Mesothelial cell of epicardium (in vitro differentiated cells): ENCODE measurements around the gene FUCA1. TPM values are rescaled to one million over a fixed set of nuclear protein-coding genes. Genes with fewer than 3 reads are reported as not detected.
A peak's percentile ranks its signal among the peaks of the same experiment; 100 is the strongest.
"Not testable (repeated sequence)": the region's sequence is repeated elsewhere in the genome, so short reads cannot be mapped to it uniquely, and the experiment has no call there.

Source experiments
- DNase-seq, 2 experiments: peaks; one replicate each; pipeline ENCODE4 v3.0.0; 2021; ENCODE audit warnings: low spot score in 2 of 2; ENCODE audit not compliant: unreplicated experiment in 2 of 2
- H3K27ac Mint-ChIP-seq: 2 replicates; pipeline ENCODE4 v1.8.0; 2021; ENCODE audit warnings: mixed read lengths
- H3K27me3 Mint-ChIP-seq: 2 replicates; pipeline ENCODE4 v1.8.0; 2021; ENCODE audit warnings: low read depth, mixed read lengths
- H3K36me3 Mint-ChIP-seq: 2 replicates; pipeline ENCODE4 v1.8.0; 2021; ENCODE audit warnings: mixed read lengths
- H3K4me1 Mint-ChIP-seq: 2 replicates; pipeline ENCODE4 v1.8.0; 2021; ENCODE audit warnings: mixed read lengths
- H3K4me3 Mint-ChIP-seq: 2 replicates; pipeline ENCODE4 v1.8.0; 2021; ENCODE audit warnings: mild to moderate bottlenecking, moderate library complexity, mixed read lengths
- H3K9me3 Mint-ChIP-seq: 2 replicates; pipeline ENCODE4 v1.8.0; 2021; ENCODE audit warnings: mixed read lengths
- total RNA-seq: library from RNA; stranded (reverse); gene quantifications from 3 replicates; pipeline ENCODE4 v1.2.1, GENCODE V29; 2021
- TF ChIP-seq, protein P1 (sequence below): fragments of 200-600 bp; sonication (generic); IDR thresholded peaks from one replicate; pipeline ENCODE4 v1.5.0; 2021; ENCODE audit warnings: antibody characterized with exemption; ENCODE audit not compliant: unreplicated experiment

The FUCA1 gene
- total RNA-seq, 1 donor from 2014 or later, result 21.3 TPM

DNA sequence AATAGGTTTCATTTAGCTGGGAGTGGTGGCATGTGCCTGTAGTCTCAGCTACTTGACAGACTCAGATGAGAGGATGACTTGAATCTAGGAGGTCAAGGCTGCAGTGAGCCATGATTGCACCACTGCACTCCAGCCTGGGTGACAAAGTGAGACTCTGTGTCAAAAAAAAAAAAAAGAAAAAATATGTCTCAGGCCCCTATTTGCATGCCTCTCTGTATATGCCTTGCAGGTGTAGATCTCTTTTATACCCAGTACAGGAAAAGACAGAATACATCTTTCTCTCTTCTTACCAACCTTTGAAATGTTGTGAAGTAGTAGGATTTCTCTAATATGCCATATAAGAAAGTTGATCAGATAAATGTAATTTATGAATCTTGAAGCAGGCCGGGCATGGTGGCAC is 38.6 kb upstream of the FUCA1 start:
- TF ChIP-seq, protein P1, sequence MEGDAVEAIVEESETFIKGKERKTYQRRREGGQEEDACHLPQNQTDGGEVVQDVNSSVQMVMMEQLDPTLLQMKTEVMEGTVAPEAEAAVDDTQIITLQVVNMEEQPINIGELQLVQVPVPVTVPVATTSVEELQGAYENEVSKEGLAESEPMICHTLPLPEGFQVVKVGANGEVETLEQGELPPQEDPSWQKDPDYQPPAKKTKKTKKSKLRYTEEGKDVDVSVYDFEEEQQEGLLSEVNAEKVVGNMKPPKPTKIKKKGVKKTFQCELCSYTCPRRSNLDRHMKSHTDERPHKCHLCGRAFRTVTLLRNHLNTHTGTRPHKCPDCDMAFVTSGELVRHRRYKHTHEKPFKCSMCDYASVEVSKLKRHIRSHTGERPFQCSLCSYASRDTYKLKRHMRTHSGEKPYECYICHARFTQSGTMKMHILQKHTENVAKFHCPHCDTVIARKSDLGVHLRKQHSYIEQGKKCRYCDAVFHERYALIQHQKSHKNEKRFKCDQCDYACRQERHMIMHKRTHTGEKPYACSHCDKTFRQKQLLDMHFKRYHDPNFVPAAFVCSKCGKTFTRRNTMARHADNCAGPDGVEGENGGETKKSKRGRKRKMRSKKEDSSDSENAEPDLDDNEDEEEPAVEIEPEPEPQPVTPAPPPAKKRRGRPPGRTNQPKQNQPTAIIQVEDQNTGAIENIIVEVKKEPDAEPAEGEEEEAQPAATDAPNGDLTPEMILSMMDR, result no peak
- H3K4me1 Mint-ChIP-seq, result peaks cover 5% of the 10 kb centered on the region
- peaks cover 40% of the 10 kb centered on the region for H3K27me3 Mint-ChIP-seq
- H3K9me3 Mint-ChIP-seq, result no peaks in the 10 kb centered on the region
- DNase-seq, result no peak
- H3K4me3 Mint-ChIP-seq, result no peak overlapping the region
- no peak overlapping the region for H3K27ac Mint-ChIP-seq
- no peaks in the 10 kb centered on the region for H3K36me3 Mint-ChIP-seq

DNA sequence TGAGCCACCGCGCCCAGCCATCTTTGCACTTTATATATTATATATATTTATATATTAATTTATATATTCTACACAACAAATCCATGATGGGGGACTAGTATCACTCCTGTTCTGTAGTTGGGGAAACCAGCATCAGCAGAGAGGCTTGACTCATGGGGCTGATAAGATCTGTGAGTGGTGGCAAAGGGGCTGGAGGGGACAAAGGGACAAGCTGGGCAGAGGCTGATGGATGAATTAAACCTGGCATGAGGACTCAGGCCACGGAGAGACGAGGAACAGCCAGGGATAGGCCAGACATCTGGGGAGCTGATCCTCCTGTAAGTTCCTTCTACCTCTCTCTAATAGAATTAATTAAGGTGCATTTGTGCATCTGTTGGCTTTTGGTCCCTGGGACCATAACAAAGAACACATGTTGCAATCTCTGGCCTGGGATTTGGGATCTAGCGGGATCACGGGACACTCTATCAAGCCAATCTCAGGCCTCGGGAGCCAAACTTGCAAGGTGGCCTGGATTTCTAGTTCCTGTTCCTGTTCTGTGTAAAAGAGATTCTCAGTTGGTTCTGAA is 37.5 kb upstream of the FUCA1 start:
- H3K9me3 Mint-ChIP-seq, result no peaks in the 10 kb centered on the region
- no peak overlapping the region for H3K27ac Mint-ChIP-seq
- TF ChIP-seq, protein P1, result no peak
- peaks cover 52% of the 10 kb centered on the region for H3K27me3 Mint-ChIP-seq
- H3K4me1 Mint-ChIP-seq, result peaks cover 5% of the 10 kb centered on the region
- DNase-seq, result no peak
- H3K36me3 Mint-ChIP-seq, result no peaks in the 10 kb centered on the region
- H3K4me3 Mint-ChIP-seq, result no peak overlapping the region

DNA sequence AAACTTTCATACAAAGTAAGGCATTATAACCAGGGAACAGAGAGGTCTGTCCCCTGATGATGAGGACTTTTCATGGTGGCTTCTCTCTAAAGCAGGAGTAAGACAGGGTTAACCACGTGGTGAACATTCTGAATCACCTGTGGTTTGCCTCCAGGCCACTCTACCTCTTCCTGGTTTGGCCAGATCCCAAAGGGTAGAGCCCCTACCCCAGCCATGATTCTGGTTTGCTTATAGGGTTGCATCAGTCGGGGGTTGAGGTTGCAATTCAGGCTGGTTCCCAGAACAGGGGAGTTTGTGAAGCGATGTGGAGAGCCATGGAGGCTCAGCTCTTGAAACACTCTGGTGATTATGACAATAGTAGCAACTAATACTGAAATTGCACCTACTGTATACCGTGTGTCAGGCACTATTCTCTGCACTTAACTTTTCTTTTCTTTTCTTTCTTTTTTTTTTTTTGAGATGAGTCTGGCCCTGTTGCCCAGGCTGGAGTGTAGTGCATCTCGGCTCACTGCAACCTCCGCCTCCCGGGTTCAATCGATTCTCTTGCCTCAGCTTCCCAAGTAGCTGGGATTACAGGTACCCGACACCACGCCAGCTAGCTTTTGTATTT is 36.8 kb upstream of the FUCA1 start:
- H3K4me3 Mint-ChIP-seq, result no peak overlapping the region
- H3K27me3 Mint-ChIP-seq, result peaks cover 59% of the 10 kb centered on the region
- peaks cover 5% of the 10 kb centered on the region for H3K4me1 Mint-ChIP-seq
- DNase-seq, result no peak
- TF ChIP-seq, protein P1, result no peak
- no peak overlapping the region for H3K27ac Mint-ChIP-seq
- H3K9me3 Mint-ChIP-seq, result no peaks in the 10 kb centered on the region
- no peaks in the 10 kb centered on the region for H3K36me3 Mint-ChIP-seq

DNA sequence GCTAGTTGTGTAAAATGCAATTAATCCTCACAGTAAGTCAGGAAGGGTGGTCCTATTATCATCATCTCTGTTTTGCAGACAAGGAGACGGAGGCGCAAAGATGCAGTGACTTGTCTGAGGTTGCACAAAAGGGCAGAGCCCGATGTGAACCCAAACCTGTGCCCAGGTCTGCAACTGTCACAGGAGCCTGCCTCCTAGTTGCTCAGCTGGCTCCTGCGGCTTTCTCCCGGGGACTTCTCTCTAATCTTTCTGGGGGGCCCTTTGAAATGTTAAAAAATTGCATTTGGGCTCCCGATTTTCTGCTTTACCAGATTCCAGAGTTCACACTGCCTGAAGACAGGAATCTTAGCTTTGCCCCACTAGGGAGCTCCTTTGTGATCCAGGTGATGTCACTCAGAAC is 35.7 kb upstream of the FUCA1 start:
- Mint-ChIP-seq H3K27ac (no peak overlapping the region), H3K36me3 (no peaks in the 10 kb centered on the region), H3K27me3 (peaks cover 68% of the 10 kb centered on the region), H3K9me3 (no peaks in the 10 kb centered on the region), H3K4me1 (no peaks in the 10 kb centered on the region), H3K4me3 (no peak overlapping the region)
- TF ChIP-seq, protein P1, result no peak
- no peak for DNase-seq

DNA sequence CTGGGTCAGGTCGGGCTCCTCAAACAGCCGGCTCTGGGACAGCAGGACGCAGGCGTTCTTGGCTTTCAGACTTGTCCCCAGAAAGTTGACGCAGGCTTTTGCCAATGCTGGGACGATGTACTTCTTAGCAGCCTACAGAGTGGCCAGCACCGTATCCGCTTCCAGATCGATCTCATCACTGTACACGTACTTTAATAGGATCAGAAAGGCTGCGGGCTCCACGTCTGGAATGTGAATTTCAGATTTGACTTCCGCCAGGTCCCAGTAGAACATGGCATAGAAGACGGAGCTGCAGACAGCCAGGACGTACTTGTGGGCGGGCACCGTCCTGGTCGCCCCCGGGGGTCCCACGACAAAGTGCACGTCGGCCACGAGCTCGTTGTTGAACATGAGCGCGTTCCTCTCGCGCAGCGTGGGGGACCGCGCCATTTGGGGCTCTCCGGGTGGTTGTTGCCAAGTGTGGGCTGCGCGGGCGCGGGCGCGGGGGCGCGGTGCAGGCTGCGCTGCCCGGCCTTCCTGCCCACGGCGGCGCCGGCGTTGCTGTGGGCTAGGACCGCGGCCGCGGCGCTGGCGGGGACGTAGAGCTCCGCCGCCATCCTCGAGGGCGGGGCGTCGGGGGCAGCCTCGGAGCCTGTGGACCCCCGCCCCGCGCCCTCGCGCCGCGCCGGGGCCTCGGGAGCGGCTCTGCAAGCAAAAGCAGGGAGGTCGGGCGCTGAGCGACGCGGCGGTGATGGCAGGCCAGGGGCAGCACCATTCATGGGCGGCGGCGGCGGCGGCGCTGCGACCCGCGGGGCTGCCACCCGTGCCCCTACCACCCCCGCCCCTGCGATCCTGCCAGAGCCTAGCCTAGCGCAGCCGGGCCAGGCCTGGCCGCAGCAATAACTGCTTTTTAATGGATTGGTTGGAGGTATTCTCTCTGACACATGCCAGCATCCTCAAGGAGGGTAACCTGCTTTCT is 34.5 kb upstream of the FUCA1 start:
- Mint-ChIP-seq H3K27ac (no peak overlapping the region), H3K4me1 (no peaks in the 10 kb centered on the region), H3K36me3 (no peaks in the 10 kb centered on the region), H3K9me3 (no peaks in the 10 kb centered on the region), H3K27me3 (peaks cover 68% of the 10 kb centered on the region), H3K4me3 (peak overlapping the region; percentile 51)
- TF ChIP-seq, protein P1, result no peak
- peak in 1 of 2 experiments; percentile 39 for DNase-seq

DNA sequence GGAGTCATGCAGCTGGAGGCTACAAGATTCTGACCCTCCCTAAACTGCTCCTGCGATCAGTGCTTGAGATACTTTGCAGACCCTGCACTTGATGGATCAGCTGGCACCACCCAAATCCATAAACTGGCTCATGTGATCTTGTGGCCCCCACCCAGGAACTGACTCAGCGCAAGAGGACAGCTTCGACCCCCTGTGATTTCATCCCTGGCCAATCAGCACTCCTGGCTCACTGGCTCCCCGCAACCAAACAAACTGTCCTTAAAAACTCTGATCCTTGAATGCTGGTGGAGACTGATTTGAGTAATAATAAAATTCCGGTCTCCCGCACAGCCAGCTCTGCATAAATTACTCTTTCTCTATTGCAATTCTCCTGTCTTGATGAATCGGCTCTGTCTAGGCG is 31.9 kb upstream of the FUCA1 start:
- not testable (repeated sequence) for H3K4me3 Mint-ChIP-seq, H3K27ac Mint-ChIP-seq, H3K36me3 Mint-ChIP-seq, H3K9me3 Mint-ChIP-seq, DNase-seq, H3K4me1 Mint-ChIP-seq
- peaks cover 62% of the 10 kb centered on the region for H3K27me3 Mint-ChIP-seq
